GM21529 (cell line): ENCODE results near the gene SUPT5H.

ENCODE experiments used
- ATAC-seq: cut with Tn5 transposase; IDR thresholded peaks from one replicate; pipeline ENCODE4 v1.9.1; 2021; ENCODE audit not compliant: unreplicated experiment

SUPT5H gene

GRCh38 chr19:39445196-39446111 is at the start of gene SUPT5H:
SUPT5H (plus strand) TSS chr19:39445582; CDS start chr19:39445891, 309 bp downstream.
- ATAC-seq, result peak; percentile 80

DNA sequence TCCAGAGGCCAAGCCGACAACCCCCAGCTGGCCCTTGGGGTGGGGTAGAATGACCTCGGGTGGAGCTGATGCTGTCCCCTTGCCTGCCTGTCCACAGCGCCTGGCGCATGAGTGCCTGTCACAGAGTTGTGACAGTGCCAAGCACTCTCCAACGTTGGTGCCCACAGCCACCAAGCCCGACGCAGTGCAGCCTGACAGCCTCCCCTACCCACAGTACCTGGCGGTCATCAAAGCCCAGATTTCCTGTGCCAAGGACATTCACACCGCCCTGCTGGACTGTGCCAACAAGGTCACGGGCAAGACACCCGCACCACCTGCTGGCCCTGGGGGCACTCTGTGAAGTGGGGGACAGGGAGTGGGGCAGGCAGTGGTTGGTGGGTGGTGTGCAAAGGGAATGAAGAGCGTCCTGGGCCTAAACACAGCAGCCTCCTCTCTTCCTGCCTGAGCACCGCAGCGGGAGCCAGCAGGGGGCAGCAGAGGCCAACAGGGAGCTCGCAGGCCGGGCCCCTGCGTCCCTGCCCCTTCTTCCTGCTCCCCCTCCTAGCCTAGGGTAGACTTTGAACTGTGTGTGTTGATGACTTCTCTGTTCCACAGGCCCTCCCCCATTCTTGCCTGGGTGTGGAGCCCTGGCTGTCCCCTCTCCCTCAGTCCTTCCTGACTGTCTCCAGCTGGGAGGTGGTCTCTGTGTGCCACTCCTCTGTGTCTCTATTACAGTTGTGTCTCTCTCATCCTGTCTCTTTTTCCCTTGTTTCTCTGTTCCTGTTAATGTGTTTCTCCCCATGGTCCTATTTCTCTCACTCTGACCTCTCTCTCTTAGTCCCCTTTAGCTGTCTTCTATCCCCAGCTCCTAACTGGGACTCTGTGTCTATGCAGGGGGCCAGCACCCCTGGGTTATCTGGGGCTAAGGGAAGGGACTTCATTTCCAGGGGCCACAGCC is 47.8 kb upstream of the SUPT5H start:
- peak; percentile 48 for ATAC-seq

DNA sequence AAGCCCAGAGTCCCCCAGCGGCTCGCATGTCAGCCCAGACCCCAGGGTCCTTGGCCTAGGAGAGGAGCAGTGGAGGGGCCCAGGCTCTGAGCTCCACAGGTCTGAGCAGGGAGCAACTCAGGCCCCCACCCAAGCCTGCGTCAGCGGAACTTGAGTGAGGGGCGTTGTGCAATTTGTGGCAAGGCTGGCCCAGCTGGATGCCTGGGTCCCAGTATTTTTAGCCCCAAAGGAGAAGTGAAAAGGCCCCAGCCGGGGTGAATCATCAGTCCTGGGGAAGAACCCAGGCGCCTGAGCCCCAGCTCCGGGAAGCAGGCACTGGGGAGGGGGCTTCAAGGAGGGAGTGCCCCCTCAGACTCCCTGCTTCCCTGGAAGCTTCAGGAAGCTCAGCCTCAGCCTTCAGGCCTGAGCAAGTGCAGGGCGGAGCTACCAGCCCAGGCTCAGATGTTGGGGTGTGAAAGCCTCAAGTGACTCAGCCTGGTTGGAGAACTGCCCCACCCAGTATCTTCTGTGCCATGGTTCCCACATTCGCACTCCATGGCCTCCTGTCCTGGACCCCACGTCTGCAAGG is 47.0 kb upstream of the SUPT5H start:
- no peak for ATAC-seq

- no peak for ATAC-seq
Measured at GRCh38 chr19:39399668-39400050, 45.7 kb upstream of the SUPT5H start.

- ATAC-seq, result no peak
Measured at GRCh38 chr19:39400061-39400460, 45.3 kb upstream of the SUPT5H start.

DNA sequence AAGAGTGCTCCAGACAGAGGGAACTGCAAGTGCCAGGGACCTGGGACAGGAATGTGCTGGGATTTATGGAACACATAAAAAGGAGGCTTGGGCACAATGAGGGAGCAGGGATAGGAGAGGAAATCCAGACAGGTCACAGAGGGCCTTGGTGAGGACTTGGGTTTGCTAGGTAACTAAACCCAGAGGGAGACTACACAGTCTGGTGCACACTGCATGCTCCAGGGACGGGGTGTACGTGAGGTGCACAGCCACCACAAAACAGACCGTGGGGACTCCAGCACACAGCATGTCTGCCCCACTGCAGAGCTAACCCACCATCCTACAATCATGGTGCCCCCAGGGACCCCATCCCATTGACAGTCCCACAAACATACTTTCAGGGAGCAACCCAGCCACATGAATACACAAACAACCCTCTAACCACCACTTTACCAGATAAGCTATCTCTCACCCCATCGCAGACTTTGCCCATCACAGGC is 44.3 kb upstream of the SUPT5H start:
- no peak for ATAC-seq

DNA sequence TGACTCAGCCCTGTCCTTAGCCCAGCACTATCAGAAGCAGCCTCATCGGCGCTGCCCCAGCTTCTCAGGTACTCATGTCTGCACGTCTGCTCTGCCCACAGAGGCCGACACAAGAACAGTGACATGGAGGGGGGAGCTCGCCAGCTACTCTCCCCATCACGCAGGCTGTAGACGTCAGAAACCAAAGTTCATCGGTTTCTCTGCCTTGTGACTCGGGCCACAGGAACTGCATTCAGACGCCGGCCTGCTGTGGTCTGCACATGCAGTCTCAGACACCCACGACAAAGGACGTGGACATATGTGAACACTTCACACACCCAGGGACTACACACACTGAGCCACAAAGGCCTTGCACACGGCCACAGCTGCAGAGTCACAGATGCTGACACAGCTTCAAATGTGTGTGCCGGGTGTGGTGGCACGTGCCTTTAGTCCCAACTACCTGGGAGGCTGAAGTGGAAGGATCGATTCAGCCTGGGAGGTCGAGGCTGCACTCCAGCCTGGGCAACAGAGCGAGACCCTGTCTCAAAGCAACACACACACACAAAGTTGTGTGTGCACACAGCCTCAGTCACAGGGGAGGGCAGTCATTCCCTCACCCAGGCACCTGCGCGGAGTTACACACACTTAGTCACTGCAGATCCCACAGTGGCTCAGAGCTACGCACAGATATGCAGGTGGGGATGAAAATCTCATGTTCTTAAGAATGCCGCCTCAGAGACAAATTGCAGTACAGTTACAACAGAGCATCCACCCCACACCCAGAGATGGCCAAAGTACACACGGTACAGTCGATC is 43.6 kb upstream of the SUPT5H start:
- no peak for ATAC-seq

GRCh38 chr19:39402346-39403300 is 42.8 kb upstream of the SUPT5H start:
- peak; percentile 18 for ATAC-seq

- ATAC-seq, result peak; percentile 16
Measured at GRCh38 chr19:39403331-39404312, 41.8 kb upstream of the SUPT5H start.

GRCh38 chr19:39405261-39405957 is 40.0 kb upstream of the SUPT5H start:
- ATAC-seq, result no peak

GRCh38 chr19:39405958-39406655 is 39.3 kb upstream of the SUPT5H start:
- no peak for ATAC-seq

DNA sequence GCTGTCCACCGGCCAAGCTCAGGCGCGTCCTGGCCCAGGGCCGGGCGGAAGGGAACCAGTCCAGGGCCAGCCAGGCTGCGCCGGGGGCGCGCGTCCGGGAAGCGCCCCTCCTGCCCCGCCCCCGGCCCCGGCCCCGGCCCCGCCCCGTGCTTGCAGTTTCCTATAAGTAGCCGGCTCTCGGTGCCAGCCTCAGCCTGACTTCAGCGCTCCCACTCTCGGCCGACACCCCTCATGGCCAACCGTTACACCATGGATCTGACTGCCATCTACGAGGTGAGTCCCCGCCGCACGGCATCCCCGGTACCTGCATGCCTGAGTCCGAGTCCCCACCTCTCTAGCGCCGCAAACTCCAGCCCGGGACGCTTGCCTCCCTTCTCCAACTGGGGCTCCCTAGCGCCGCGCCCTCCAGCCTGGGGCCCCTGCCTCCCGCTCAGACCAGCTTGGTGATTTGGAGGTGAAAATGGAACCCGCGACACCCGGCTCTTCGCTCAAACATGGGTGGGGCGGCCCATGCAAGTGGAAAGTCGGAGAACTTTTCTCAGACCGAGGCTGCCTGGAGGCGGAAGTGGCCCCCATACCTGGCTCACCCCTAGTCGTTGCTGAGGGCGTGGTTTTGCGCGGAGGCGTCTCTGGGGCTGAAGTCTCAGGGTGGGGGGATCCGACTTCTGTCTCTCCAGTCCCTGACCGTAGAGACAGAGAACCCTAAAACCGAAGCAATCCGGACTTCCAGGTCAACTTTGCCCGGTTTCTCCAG is 38.5 kb upstream of the SUPT5H start, which contains the start of gene ZFP36:
ZFP36 (plus strand) TSS at position 192 of the 754 bp plus-strand sequence; CDS start at position 250, 58 bp downstream.
- no peak for ATAC-seq

- ATAC-seq, result no peak
Measured at GRCh38 chr19:39407410-39407659, 38.0 kb upstream of the SUPT5H start.

DNA sequence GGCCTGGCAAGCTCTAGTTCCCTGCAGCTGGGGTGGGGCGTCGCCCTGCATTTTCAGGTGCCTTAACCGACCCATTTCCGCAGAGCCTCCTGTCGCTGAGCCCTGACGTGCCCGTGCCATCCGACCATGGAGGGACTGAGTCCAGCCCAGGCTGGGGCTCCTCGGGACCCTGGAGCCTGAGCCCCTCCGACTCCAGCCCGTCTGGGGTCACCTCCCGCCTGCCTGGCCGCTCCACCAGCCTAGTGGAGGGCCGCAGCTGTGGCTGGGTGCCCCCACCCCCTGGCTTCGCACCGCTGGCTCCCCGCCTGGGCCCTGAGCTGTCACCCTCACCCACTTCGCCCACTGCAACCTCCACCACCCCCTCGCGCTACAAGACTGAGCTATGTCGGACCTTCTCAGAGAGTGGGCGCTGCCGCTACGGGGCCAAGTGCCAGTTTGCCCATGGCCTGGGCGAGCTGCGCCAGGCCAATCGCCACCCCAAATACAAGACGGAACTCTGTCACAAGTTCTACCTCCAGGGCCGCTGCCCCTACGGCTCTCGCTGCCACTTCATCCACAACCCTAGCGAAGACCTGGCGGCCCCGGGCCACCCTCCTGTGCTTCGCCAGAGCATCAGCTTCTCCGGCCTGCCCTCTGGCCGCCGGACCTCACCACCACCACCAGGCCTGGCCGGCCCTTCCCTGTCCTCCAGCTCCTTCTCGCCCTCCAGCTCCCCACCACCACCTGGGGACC is 37.6 kb upstream of the SUPT5H start:
- no peak for ATAC-seq

DNA sequence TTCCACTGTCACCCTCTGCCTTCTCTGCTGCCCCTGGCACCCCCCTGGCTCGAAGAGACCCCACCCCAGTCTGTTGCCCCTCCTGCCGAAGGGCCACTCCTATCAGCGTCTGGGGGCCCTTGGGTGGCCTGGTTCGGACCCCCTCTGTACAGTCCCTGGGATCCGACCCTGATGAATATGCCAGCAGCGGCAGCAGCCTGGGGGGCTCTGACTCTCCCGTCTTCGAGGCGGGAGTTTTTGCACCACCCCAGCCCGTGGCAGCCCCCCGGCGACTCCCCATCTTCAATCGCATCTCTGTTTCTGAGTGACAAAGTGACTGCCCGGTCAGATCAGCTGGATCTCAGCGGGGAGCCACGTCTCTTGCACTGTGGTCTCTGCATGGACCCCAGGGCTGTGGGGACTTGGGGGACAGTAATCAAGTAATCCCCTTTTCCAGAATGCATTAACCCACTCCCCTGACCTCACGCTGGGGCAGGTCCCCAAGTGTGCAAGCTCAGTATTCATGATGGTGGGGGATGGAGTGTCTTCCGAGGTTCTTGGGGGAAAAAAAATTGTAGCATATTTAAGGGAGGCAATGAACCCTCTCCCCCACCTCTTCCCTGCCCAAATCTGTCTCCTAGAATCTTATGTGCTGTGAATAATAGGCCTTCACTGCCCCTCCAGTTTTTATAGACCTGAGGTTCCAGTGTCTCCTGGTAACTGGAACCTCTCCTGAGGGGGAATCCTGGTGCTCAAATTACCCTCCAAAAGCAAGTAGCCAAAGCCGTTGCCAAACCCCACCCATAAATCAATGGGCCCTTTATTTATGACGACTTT is 36.8 kb upstream of the SUPT5H start:
- ATAC-seq, result no peak
